Heart right ventricle (tissue), 16 donors: ENCODE results near the gene UBE2D2. TPM values are rescaled to one million over a fixed set of nuclear protein-coding genes. Genes with fewer than 3 reads are reported as not detected.
A peak's percentile ranks its signal among the peaks of the same experiment; 100 is the strongest.

ENCODE experiments used
- ATAC-seq, 8 donors: fragments of 200-7000 bp; cut with Tn5 transposase; one replicate each; pipeline ENCODE4 v1.9.1; 2020; ENCODE audit warnings: mild to moderate bottlenecking in 8 of 8, moderate library complexity in 8 of 8, moderate number of reproducible peaks in 1 of 8
- DNase-seq, 2 donors: peaks; one replicate each; pipeline ENCODE4 v3.0.0-alpha.2; 2020
- H3K27ac ChIP-seq, 10 donors: fragments of 200-600 bp; sonication (generic) in 2 of 10; one replicate each; pipeline versions ENCODE4 v1.5.0 to v1.8.0; 2020 to 2022; ENCODE audit warnings: mild to moderate bottlenecking in 3 of 10
- H3K27me3 ChIP-seq, 7 donors: fragments of 200-600 bp; one replicate each; pipeline ENCODE4 v1.8.0; 2021 to 2022; ENCODE audit warnings: mild to moderate bottlenecking in 2 of 7
- H3K36me3 ChIP-seq, 9 donors: fragments of 200-600 bp; sonication (generic) in 1 of 9; one replicate each; pipeline versions ENCODE4 v1.5.0 to v1.8.0; 2020 to 2022; ENCODE audit warnings: mild to moderate bottlenecking in 2 of 9
- H3K4me1 ChIP-seq, 9 donors: fragments of 200-600 bp; sonication (generic) in 1 of 9; one replicate each; pipeline versions ENCODE4 v1.5.0 to v1.8.0; 2020 to 2022; ENCODE audit warnings: mild to moderate bottlenecking in 4 of 9
- H3K4me3 ChIP-seq, 10 donors: fragments of 200-600 bp; sonication (generic) in 2 of 10; one replicate each; pipeline versions ENCODE4 v1.5.0 to v1.8.0; 2020 to 2022; ENCODE audit warnings: mild to moderate bottlenecking in 7 of 10, moderate library complexity in 2 of 10
- H3K9me3 ChIP-seq, 11 donors: fragments of 200-600 bp in 10 of 11; sonication (generic) in 2 of 11; one replicate each; pipeline versions ENCODE4 v1.5.0 to v1.8.0; 2013 to 2022; ENCODE audit warnings: mild to moderate bottlenecking in 2 of 11, control low read depth in 1 of 11, moderate library complexity in 1 of 11
- CTCF ChIP-seq, 9 donors: fragments of 200-600 bp; sonication (generic) in 2 of 9; IDR thresholded peaks; one replicate each; pipeline versions ENCODE4 v1.5.0 to v1.8.0; 2021 to 2022; ENCODE audit warnings: antibody characterized with exemption in 9 of 9, mild to moderate bottlenecking in 5 of 9, moderate library complexity in 1 of 9
- WGBS, 2 donors: extraction: QIAGEN DNeasy Blood & Tissue Kit; methylation state at CpG; one replicate each; pipeline ENCODE4 v1.1.7; 2013; ENCODE audit warnings: inconsistent platforms in 1 of 2; 5-methylcytosine and 5-hydroxymethylcytosine counted together
- intact Hi-C, 10 donors: fragments of 100-400 bp; cut with DNase I; formaldehyde crosslinking; loops; one replicate each; pipeline versions ENCODE4 v1.11.1 to v1.14.2; 2022
- polyA plus RNA-seq, 2 donors: library from polyadenylated mRNA; stranded (reverse); fragments of 200-250 nt; gene quantifications; one replicate each; pipeline ENCODE4 v1.2.3, GENCODE V29; 2013
- total RNA-seq, 10 donors: library from RNA; stranded (reverse); fragmentation: NEBNext Ultra II Directional in 3 of 10; extraction: Animal tissue kit (Norgen Biotek cat#: 25700) in 3 of 10; gene quantifications; one replicate each; pipeline versions ENCODE4 v1.2.1 to v1.2.4, GENCODE V29; 2021 to 2023
- donor health status: Arrhythmogenic right ventricular cardiomyopathy.
- donor health status: ischemic (EF 13 %, LVEDD 7.1; RV severe dilation, severe dysfunction).
- donor health status: healthy with polysubstance abuse.
- donor health status: DM: no; HTN: yes; CAD: no.
- donor health status: DM: no; HTN: no; CAD: no.
- donor health status: ischemic (EF 25% LVEDD 6.9; RV normal size, moderate dysfunction).
- donor health status: ischemic (EF 25% LVEDD 5.7; RV mildly dilated, moderate dysfunction).
- donor health status: healthy.
- donor health status: DM: yes; HTN: yes; CAD: no.
- donor health status: Ischemic cardiomyopathy.
- donor health status: ischemic (EF 35%, LVEDD 5.7; RV mildly dilated, moderate dysfunction).
- donor health status: nonischemic (EF 11% LVEDD 7.7; RV severe dilation, severe dysfunction).
- donor health status: DM: yes; HTN: yes; CAD: no.
- donor health status: PGD.
- donor health status: ischemic (EF 29% LVEDD 5.4; RV normal size, mild dysfunction).
- donor health status: nonischemic (EF 23%, LVEDD 6.1; RV moderate dilation, normal function).

UBE2D2 gene
- total and polyA plus RNA-seq, 12 donors = 59.3 to 162 (median 139) TPM

GRCh38 chr5:139642213-139642612 lies 81.1 kb downstream of the UBE2D2 start:
- H3K4me1 ChIP-seq = peaks cover 10 to 46% (median 26%) of the 10 kb centered on the region in 9 donors
- WGBS, 2 donors = 71 to 75% methylated on average over 7 of the region's 7 CpGs
- H3K4me3 ChIP-seq = no peak overlapping the region
- intact Hi-C loops = loop anchor here in 1 of 10 donors (5.0 kb wide), 1 partner anchor 45 kb away; no protein-coding TSS in a partner anchor
- no peaks in the 10 kb centered on the region for H3K36me3 ChIP-seq
- H3K27me3 ChIP-seq = peaks cover 0 to 14% (median 0%) of the 10 kb centered on the region in 7 donors
- H3K27ac ChIP-seq = no peak overlapping the region
- no peak for ATAC-seq
- H3K9me3 ChIP-seq = no peaks in the 10 kb centered on the region
- peak in 1 of 2 donors; percentile 2 for DNase-seq
- TF ChIP-seq CTCF (IDR thresholded peaks at IDR 0.05) = no peak

GRCh38 chr5:139642891-139643871 lies 82.0 kb downstream of the UBE2D2 start:
- 81 to 87% methylated on average over 16 of the region's 16 CpGs for WGBS, 2 donors
- intact Hi-C loops = loop anchor here in 1 of 10 donors (5.0 kb wide), 1 partner anchor 44 kb away; no protein-coding TSS in a partner anchor
- H3K27me3 ChIP-seq = peaks cover 0 to 24% (median 0%) of the 10 kb centered on the region in 7 donors

GRCh38 chr5:139644001-139644456 lies 82.9 kb downstream of the UBE2D2 start:
- ATAC-seq = no peak
- Histone ChIP-seq H3K4me3 (no peak overlapping the region), H3K4me1 (peaks cover 3 to 38% (median 21%) of the 10 kb centered on the region in 9 donors), H3K27me3 (peaks cover 0 to 32% (median 0%) of the 10 kb centered on the region in 7 donors), H3K9me3 (no peaks in the 10 kb centered on the region), H3K36me3 (no peaks in the 10 kb centered on the region), H3K27ac (no peak overlapping the region)
- 84 to 87% methylated on average over 5 of the region's 5 CpGs for WGBS, 2 donors
- intact Hi-C loops = loop anchor here in 1 of 10 donors (5.0 kb wide), 1 partner anchor 43 kb away; no protein-coding TSS in a partner anchor
- DNase-seq = peak in 1 of 2 donors; percentile 2
- no peak for TF ChIP-seq CTCF (IDR thresholded peaks at IDR 0.05)

More at GRCh38 chr5:139642891-139643871, 82.0 kb downstream of the UBE2D2 start:
- Histone ChIP-seq H3K27ac (no peak overlapping the region), H3K9me3 (no peaks in the 10 kb centered on the region), H3K4me1 (peaks cover 10 to 47% (median 29%) of the 10 kb centered on the region in 9 donors), H3K36me3 (no peaks in the 10 kb centered on the region), H3K4me3 (no peak overlapping the region)
- no peak for ATAC-seq
- no peak for TF ChIP-seq CTCF (IDR thresholded peaks at IDR 0.05)
- DNase-seq = peak in 1 of 2 donors; percentile 2

GRCh38 chr5:139644646-139645429 lies 83.7 kb downstream of the UBE2D2 start:
- H3K27ac ChIP-seq = no peak overlapping the region
- no peak overlapping the region for H3K4me3 ChIP-seq
- peak in 1 of 2 donors; percentile 1 for DNase-seq
- peaks cover 0 to 40% (median 0%) of the 10 kb centered on the region in 7 donors for H3K27me3 ChIP-seq
- no peaks in the 10 kb centered on the region for H3K9me3 ChIP-seq
- H3K36me3 ChIP-seq = no peaks in the 10 kb centered on the region
- no peak for ATAC-seq
- TF ChIP-seq CTCF (IDR thresholded peaks at IDR 0.05) = no peak
- H3K4me1 ChIP-seq = peaks cover 3 to 37% (median 22%) of the 10 kb centered on the region in 9 donors
- 95 to 98% methylated on average over 3 of the region's 3 CpGs for WGBS, 2 donors
- intact Hi-C loops = loop anchor here in 1 of 10 donors (5.0 kb wide), 1 partner anchor 42 kb away; no protein-coding TSS in a partner anchor
